ENCODE data around the gene ADAP2.

- no peak for TF ChIP-seq CTCF (conservative IDR thresholded peaks at IDR 0.05; ENCODE audit: low read length)
- no peak for TF ChIP-seq EZH2phosphoT487 (IDR thresholded peaks at IDR 0.05; ENCODE audit: borderline replicate concordance, low read depth, low read length)
These were observed 36.4 kb downstream of the ADAP2 start for GRCh38 chr17:30958187-30958586.
